Non-pigmented ciliary epithelial cell (primary cell): ENCODE measurements around the gene FCSK.
"Not testable (repeated sequence)": the region's sequence is repeated elsewhere in the genome, so short reads cannot be mapped to it uniquely, and the experiment has no call there.

ENCODE experiments used
- DNase-seq: peaks from one replicate; pipeline ENCODE4 v3.0.0-alpha.2; 2010; ENCODE audit warnings: low read depth

The FCSK gene

GRCh38 chr16:70524399-70524825 is 70.0 kb downstream of the FCSK start:
- not testable (repeated sequence) for DNase-seq

DNA sequence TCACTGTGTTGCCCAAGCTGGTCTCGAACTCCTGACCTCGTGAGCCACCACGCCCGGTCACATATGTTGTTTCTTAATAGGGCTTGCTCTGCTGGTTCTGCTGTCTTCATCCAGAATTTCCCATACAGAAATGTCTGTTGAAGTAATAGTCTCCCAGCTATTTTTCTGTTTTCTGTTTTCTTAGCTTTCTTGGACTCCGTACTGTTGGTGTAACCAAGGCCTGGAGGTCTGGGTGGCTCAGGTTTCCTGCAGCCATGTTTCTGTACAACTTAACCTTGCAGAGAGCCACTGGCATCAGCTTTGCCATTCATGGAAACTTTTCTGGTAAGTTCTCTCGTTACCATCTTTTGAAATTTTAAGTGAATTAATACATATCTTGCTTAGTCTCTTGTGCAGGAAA is 72.0 kb downstream of the FCSK start:
- no peak for DNase-seq

GRCh38 chr16:70527315-70527996 is 73.1 kb downstream of the FCSK start:
- no peak for DNase-seq

- no peak for DNase-seq
These were observed 74.8 kb downstream of the FCSK start for GRCh38 chr16:70529051-70529777.
